DMS79 treated with DMSO at 0.1 percent for 48 hours (cell line): ENCODE data around the gene UBC.
"Not testable (repeated sequence)": the region's sequence is repeated elsewhere in the genome, so short reads cannot be mapped to it uniquely, and the experiment has no call there.

ENCODE experiments used
- DNase-seq: peaks from one replicate; lab custom pipeline; 2025; lab: John Stamatoyannopoulos, UW

UBC gene

DNA sequence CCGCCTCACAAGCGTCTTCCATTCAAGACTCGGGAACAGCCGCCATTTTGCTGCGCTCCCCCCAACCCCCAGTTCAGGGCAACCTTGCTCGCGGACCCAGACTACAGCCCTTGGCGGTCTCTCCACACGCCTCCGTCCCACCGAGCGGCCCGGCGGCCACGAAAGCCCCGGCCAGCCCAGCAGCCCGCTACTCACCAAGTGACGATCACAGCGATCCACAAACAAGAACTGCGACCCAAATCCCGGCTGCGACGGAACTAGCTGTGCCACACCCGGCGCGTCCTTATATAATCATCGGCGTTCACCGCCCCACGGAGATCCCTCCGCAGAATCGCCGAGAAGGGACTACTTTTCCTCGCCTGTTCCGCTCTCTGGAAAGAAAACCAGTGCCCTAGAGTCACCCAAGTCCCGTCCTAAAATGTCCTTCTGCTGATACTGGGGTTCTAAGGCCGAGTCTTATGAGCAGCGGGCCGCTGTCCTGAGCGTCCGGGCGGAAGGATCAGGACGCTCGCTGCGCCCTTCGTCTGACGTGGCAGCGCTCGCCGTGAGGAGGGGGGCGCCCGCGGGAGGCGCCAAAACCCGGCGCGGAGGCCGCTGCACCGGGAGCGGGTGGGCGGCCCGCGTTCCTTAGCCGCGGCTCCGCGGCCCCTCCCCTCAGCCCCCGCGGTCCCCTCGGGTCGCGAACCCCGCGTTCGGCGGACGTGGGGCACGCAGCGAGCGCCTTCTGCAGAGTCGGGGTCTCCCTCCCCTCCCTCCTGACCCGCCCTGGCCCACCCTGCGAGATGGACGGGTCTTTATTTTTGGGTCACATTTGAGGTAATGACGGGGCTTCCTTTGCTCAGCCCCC is at the start of gene UBC:
TSS of gene UBC (minus strand) at position 259 of the 847 bp plus-strand sequence. CDS start 879 bp downstream, outside the sequence.
- DNase-seq, result no peak

DNA sequence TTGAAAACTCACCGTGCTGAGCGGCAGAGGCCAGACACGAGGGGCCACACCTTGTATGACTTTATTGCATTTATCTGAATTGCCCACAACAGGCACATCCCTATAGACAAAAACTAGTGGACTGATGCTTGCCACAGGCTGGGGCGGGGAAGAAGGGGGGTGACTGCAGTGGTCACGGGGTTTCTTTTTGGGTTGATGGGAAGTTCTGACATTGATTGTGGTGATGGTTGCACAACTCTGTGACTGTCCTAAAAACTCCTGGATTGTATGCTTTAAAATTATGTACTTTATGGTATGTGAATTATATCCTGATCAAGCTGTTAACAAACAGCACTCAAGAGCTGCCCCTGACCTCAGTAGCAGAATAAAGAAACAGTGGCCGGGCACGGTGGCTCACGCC is 48.8 kb upstream of the UBC start:
- DNase-seq, result no peak

DNA sequence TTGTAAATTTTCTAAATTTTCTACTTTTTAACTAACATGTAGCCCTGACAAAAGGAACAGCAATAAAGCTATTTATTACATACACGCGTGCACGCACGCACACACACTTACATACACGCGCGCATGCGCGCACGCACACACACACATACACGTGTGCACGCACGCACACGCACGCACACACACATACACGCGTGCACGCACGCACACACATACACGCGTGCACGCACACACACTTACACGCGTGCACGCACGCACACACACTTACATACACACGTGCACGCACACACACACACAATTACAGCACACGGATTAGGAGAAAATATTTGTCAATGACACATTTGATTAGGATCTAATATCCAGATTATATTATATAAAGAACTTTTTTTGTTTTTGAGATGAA is 46.6 kb upstream of the UBC start:
- DNase-seq, result no peak

DNA sequence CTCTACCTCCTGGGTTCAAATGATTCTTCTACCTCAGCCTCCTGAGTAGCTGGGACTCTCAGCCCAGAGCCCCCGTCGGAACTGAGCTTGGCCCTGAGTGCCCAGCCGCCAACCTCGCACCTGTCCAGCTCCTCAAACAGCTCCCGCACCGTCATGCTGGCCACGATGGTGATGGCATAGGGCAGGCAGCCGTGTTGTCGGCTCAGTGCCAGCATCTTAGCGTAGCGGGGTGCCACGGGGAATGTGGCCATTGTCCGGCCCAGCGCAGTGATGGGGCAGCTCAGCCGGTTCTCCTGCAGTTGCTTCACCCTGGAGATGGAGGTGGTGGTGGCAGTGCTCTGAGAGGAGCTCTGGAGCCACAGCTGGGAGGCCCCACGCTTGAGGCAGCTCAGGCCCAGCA is 42.1 kb upstream of the UBC start:
- no peak for DNase-seq

DNA sequence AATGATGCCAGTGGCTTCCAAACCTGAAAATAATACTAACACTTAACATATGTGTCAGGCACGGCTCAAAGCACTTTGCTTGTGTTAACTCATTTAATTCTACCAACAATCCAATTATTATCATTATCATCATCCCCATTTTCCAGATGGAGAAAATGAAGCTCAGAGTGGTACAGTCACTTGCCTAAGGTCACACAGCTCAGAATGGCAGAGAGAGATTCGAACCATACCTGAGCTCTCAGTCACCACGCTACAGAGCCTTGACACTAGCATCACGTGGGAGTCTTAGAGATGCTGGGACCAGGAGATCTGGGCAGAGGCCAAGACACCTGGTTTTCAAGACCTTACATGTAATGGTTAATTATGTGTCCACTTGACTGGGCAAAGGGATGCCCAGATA is 40.3 kb upstream of the UBC start:
- DNase-seq, result no peak

DNA sequence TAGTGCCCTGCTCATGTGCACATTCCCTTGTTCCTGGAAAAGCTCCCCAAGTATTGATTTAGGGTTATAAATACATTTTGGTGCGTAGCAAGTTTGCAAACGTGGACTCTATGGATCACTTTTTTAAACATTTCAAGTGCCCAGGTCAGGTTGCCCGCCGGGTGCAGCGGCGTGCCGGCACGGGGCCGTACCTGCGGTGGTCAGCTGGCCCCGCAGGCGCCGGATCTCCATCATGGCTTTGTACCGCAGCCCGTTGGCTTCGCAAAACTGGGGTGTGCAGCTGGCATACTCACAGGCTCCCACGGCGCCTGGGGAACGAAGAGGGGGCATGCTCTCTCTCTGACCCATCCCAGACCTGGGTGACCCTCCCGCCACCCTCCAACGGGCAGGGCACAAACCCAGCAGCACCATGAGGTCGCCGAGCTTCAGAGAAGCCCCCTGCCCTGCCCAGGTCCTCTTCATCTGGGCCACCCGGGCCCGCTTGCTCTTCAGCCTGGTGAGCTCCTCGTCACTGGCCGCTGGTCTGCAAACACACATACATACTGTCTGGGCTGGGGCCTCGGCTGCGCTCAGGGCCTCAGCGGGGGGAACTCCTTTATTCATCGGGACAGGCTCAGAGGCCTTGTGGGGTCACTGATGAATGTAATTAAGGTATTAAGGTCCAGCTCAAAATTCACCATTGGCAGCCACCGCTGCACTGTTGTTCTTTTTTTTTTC is 39.4 kb upstream of the UBC start:
- DNase-seq, result no peak

DNA sequence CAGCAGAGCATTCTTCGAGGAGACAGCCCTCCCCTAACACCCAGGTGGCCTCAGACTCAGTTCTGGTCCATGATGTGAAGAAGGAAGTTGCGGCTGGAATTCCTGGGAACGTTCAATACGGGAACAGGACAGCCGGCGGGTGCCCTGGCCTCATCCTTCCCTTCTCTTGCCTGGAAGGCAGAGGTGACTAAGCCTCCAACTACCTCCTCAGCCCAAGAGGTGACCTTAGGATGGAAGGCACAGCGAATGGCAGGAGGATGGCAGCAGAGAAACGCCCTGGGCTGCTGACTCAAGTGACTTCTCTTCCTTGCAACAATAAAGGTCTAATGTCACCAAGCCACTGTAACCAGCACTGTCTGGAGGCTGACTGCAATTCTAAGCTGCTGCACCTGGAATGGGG is 38.4 kb upstream of the UBC start:
- DNase-seq, result no peak

DNA sequence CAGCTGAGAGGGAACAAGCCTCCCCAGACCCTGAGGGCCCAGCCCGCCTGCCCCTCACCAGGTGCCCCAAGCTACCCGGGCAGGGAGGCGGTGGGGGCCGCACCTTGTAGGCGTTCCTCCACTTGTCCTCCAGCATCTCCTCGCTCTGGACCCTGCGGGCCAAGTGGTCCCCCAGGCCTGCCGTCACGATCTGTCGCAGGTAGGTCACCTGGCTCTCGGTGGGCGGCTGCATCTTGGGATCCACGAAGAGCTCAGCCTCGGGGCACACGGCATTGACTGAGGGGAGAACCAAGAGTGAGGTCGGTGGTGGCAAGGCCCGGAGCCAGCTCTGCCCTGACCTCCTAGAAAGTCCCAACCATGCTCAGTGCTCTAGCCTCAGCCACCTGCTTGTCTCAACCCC is 37.8 kb upstream of the UBC start:
- no peak for DNase-seq

DNA sequence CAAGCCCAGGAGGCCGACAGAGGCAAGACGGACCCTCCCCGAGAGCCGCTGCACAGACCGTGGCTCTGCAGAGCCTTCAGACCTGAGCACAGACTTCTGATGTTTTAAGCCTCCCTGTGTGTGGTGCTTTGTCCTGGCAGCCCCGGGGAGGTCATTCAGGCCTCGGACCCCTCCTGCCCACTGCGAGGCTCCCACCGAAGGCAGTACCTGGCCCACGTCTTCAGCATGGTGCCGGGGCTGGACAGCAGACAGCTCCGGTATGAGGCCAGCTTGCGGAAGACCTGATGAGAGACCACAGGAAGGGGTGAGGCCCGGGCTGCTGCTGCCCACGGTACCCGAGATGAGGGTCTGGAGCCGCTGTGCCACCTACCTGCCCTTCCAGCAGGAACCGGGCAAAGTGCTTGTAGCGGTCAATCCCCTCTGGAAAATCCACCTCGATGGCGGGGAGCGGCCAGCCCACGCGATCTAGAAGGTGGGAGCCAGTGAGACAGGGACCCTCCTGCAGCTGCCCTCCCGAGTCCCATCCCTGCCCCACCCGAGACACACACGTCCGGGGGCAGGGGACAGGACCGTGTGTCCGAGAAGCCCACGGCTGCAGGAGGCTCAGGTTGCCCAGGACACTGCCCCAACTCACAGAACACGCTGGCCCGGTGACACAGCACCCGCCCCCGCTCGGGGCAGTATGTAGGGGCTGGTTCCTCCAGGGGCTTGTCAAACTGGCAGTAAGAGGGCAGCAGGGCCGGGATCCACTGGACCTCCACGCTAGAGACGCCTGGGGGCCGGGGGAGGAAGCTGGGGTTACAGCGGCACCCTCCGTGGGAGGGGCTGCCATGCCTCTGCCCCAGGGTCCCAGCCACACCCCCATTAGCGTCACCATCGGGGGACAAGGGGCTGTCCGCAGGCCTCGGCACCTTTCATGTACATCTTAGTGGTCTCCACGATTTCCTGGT is 35.6 kb upstream of the UBC start:
- no peak for DNase-seq

DNA sequence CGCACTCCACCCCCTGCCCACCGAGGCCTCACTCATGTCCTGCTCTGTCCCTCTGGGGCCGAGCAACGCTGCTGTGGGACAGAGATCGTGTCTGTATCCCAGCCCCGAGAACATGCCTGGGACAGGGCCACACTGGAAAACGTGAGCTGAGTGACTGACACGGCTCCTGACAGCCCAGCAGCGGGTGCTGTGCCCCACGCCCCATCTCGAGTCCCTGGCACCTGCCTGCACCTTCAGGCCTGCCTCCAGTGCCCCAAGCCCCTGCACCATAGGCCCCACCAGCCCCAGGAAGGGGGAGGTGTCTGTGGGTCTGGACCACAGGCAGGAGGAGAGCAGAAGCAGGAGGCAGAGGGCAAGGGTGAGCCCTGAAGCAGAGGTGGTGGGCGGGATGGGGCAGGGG is 34.6 kb upstream of the UBC start:
- no peak for DNase-seq

DNA sequence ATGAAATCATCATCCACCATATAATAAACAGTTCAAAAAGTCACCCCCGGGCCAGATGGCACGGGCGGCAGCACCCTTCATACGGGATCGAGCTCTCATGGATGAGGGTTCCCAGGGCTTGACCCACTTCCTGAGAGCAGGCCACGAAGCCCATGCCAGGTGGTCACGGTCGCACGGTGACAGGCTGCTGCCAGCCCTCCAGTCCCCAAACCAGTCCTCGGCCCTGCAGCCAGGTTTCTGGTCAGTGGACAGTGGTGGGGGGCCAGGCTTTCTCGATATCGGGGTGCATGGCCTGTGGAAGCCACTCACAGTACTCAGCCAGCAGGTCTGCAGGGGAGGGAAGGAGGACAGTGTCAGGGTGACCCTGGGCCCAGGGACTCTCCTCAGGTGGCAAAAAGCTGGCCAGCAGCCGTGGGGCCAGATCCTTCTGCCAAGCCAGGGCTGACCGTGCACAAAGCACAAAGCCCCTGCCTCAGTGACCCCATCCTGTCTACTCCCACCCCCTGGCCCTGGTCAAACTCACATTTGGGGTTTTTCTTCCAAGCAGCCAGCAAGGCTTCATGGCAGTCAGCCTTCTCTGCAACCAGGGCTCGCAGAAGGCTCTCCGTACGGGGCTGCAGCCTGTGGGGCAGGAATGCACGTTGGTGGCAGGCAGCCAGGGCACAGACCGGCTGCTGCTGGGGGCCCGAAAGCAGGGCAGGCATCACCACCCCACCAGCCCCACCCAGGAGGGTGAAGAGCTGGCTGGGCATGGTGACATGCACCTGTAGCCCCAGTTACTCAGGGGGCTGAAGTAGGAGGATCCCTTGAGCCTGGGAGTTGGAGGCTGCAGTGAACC is 33.3 kb upstream of the UBC start:
- DNase-seq, result no peak

DNA sequence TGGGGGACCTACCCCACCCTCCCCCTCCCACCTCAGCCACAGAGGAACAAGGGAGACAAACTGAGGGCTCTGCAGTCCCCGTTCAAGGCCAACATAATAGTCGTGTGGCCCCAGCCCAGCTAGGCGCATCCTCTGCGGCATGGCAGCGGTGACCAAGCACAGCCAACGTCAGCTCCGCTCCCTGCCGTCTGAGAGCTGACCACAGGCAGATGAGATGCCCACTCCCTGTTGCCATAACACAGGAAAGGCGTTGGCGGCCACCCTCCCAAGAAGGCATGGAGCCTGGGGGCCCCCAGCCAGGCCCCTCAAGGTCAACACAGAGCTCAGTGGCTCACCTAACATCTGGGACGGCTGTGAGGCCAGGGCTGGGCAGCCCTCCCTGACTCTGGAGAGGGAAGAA is 32.6 kb upstream of the UBC start:
- DNase-seq, result no peak

DNA sequence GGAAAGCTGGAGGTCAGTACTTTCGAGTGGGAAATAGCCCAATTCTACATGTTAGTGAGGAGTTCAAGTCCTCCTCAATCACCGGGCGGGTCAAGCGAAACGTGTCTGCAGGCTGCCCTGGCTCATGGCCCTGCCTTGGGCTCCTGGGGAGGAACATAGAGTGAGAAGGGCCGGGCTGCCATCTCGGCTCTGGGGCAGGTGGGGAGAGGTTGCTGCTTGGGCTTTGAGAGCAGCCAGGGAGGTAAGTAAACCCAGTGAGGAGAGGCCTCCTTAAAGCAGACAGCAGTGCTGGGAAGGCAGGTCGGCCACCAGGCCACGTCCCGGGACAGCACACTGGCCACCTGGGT is 32.0 kb upstream of the UBC start:
- no peak for DNase-seq

DNA sequence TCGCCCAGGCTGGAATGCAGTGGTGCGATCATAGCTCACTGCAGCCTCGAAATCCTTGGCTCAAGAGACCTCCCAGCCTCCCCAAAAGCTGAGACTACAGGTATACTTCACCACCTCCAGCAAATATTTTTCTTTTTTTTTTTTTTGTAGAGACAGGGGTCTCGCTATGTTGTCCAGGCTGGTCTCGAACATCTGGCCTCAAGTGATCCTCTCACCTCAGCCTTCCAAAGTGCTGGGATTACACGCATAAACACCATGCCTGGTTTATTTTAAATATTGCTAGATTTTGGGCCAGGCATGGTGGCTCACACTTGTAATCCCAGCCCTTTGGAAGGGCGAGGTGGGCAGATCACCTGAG is 26.7 kb upstream of the UBC start:
- DNase-seq, result no peak

DNA sequence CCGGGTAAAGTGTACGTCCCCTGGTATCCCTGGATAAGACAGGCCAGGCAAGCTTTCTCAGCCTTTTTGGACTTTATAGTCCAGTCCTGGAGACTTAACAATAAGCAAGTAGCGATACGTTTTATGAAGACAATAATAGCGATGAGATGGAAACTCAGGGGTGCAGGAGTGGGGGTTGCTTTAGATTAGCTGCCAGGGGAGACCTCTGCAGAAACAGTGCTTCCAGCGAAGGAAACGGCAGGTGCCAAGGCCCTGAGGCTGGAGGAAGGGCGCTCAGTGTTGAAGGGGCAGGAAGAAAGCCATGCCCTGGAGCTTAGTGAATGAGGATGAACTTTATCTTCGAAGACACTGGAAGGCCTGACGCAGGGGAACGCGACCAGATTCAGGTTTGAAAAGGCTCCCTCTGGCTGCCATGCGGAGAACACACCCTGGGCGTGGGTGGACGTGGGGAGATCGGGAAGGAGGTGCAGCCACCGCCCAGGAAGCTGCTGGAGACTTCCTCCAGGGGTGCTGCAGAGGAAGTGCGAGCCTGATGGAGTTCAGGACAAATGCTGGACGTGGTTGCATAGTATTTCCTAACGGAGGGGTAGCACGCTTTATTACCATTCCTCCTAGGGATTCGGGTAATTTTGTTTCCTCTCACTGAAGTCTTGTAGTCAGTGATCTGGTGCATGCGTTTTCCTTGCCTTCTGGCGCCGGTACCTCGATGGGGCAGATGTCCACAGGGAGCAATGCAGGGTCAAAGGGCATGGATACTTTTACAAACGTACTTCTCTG is 26.1 kb upstream of the UBC start:
- DNase-seq, result no peak

DNA sequence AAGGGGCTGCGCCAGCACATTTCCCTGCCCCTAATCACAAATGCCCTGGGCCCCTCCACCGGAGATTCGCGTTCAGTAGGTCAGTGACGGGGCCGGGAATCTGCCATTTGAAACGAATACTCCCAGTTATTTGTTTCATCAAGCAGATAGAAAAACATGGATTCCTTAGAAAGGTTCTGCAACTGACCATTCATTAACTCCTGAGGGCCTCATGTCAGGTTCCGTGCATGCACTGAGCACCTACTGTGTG is 25.6 kb upstream of the UBC start:
- no peak for DNase-seq

DNA sequence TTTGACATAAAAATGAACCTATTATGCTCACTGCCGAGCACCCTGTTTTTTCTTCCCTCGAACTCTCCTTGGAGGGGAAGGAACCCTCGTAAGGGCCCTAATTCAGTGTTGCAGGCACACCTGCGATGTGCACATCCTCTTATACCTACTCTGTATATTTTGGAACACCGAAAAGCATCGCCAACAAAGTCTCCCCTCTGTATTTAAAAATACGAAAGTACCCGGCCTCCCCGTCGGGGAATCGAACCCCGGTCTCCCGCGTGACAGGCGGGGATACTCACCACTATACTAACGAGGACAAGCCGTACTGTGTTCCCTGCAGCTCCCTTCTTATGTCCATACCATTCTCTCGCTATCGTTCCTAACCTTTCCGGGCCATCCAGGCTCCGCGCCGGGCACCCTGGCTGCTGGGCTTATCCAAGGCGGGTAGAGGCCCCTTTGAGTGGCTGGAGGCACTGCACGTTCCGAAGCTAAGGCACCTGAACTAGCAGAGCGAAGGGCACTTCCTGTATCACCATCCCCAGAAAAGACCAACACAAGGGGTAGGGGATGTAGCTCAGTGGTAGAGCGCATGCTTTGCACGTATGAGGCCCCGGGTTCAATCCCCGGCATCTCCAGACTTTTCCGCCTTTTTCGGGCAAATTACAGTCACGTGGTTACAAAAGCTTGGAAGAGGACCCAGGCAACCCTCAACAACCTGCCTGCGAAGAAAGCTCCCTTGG is 25.1 kb upstream of the UBC start:
- no peak for DNase-seq

DNA sequence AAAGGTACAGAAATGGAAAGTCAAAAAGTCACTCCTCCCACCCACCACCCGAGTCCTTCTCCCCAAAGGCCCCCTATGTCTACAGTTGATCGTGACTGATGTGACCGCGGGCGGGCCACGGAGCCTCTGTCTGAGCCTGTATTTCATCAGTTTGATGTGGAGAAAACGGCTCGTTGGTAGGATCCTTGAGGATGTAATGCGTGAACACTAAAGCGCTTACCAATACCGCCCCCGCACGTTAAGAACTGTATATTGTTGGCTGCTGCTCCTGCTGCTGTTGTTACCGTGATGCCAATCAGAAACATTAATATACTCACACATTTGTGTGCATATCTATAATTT is 24.6 kb upstream of the UBC start:
- no peak for DNase-seq

DNA sequence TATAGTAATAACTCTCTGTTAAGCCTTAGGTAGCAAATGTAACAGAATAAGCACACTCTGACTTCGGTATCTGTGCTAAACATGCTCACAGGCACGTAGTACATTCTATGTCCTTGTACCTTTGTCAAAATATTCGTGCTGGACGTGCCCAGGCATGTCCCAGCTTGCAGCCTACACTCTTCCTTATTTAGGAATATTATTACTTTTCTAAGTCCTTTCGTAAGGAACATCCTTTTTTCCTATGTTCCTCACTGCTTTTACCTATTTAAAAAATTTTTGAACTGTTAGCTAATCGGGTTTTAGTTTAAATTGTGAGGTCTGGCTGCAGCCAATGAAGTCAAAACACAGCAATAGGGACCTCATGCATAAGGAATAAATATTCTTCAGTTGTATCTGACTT is 24.1 kb upstream of the UBC start:
- no peak for DNase-seq

DNA sequence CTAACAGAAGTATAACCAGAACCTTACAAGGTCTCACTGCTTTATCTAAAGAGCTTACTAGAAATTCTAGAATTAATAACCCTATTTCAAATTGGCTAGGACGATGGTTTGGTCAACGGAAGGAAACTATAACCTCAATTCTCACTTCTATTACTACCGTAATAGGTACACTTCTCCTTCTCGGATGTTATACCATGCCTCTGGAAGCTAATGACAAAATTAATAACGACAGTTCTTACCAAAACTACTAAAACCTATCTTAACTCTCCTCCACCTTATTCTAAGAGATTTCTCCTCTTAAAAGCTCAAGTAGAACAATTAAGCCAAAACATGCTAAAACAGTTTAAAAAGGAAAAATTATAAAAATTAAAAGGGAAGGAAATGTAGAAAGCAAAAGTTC is 23.7 kb upstream of the UBC start:
- DNase-seq, result no peak

DNA sequence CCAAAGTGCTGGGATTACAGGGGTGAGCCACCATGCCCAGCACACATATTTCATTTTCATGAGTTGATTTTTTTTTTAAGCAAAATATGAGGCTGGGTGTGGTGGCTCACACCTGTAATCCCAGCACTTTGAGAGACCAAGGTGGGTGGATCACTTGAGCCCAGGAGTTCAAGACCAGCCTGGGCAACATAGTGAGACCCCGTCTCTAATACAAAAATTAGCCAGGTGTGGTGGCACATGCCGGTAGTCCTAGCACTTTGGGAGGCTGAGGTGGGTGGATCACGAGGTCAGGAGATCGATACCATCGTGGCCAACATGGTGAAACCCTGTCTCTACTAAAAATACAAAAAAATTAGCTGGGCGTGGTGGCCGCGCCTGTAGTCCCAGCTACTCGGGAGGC is 17.1 kb upstream of the UBC start:
- DNase-seq, result not testable (repeated sequence)
